Epithelial cell of proximal tubule (primary cell): Measurements from ENCODE around the gene PTPN3. TPM values are rescaled to one million over a fixed set of nuclear protein-coding genes. Genes with fewer than 3 reads are reported as not detected.

ENCODE experiments used
- DNase-seq: peaks from one replicate; pipeline ENCODE4 v3.0.0-alpha.2; 2011; ENCODE audit warnings: low read depth
- H3K4me3 ChIP-seq: 2 replicates; pipeline ENCODE4 v1.5.1; 2011; ENCODE audit warnings: low read depth, mild to moderate bottlenecking, low read length
- total RNA-seq: library from RNA; depleted of rRNA; stranded (reverse); fragments of >200 nt; gene quantifications from 2 replicates; pipeline ENCODE4 v1.2.3, GENCODE V29; 2015
- TF ChIP-seq, protein P1 (sequence below): conservative IDR thresholded peaks from 2 replicates; pipeline ENCODE4 v1.5.1; 2012; ENCODE audit warnings: low read depth, mild to moderate bottlenecking, low read length

Gene PTPN3
- total RNA-seq, 1 donor from 2014 or later = 53.0 TPM

DNA sequence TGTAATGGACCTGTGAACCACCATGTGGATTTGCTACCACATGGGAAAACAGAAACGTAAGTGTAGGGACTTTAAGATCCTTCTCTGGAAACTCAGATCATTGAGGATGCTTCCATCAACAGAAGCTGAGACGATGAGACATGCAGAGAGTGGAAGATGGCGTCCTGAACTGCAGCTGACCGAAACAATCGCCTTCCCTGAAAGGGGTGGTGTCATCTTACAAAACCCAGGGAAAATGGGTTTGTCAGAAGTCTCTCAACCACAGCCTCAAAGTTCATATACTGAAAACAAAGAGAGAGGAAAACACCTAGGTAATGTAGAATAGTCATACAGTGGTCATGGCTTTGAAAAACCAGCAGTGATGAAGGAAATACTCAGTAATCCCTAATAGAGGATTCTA is 6.6 kb upstream of the PTPN3 start:
- TF ChIP-seq, protein P1, sequence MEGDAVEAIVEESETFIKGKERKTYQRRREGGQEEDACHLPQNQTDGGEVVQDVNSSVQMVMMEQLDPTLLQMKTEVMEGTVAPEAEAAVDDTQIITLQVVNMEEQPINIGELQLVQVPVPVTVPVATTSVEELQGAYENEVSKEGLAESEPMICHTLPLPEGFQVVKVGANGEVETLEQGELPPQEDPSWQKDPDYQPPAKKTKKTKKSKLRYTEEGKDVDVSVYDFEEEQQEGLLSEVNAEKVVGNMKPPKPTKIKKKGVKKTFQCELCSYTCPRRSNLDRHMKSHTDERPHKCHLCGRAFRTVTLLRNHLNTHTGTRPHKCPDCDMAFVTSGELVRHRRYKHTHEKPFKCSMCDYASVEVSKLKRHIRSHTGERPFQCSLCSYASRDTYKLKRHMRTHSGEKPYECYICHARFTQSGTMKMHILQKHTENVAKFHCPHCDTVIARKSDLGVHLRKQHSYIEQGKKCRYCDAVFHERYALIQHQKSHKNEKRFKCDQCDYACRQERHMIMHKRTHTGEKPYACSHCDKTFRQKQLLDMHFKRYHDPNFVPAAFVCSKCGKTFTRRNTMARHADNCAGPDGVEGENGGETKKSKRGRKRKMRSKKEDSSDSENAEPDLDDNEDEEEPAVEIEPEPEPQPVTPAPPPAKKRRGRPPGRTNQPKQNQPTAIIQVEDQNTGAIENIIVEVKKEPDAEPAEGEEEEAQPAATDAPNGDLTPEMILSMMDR = no peak
- DNase-seq = no peak
- no peak overlapping the region for H3K4me3 ChIP-seq

GRCh38 chr9:109500421-109500974 is 2.4 kb upstream of the PTPN3 start:
- no peak overlapping the region for H3K4me3 ChIP-seq
- no peak for DNase-seq
- TF ChIP-seq, protein P1 = no peak

DNA sequence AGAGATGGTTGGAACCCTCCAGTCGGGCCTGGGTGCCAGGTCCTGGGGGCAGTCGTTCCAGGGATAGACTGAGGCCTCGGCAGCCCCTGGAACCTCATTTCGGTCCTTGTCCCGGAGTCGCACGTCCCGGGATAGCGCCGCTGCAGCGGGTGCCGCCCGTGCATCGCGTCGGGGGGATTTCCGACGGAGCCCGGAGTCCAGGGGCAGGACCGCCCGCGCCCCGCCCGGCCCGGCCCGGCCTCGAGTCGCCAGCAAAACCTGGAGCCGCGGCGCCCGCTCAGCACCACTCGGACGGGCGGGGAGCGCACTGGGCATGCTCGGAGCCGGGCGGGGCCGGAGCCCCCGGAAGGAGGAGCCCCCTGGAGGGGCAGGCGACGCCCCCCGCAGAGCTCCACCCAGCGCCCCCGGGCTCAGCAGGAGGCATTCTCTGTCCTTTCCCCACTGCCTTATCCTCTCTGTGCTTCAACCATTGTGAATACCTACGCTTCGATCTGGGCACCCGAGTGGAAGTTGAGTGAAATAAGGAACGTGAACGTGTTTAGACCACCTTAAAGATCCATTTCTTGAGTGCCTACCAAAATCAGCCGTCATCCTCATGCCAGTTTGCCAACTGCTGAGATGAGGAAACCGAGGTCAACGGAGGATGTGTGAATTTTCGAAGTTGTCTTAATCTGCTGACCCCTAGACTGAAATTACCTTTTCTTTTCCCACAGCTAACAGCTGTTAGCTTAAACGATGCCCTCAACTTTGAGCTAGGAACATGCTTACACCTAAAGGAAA is 1.7 kb upstream of the PTPN3 start:
- DNase-seq = no peak
- peak overlapping the region; percentile 55 for H3K4me3 ChIP-seq
- TF ChIP-seq, protein P1 = no peak

- TF ChIP-seq, protein P1 = no peak
- no peak for DNase-seq
- H3K4me3 ChIP-seq = peak overlapping the region; percentile 55
Observed at GRCh38 chr9:109499093-109499630, 1.1 kb upstream of the PTPN3 start.

- TF ChIP-seq, protein P1 = no peak
- H3K4me3 ChIP-seq = peak overlapping the region; percentile 65
- no peak for DNase-seq
Observed at GRCh38 chr9:109497226-109498153, 617 bp downstream of the PTPN3 start.

DNA sequence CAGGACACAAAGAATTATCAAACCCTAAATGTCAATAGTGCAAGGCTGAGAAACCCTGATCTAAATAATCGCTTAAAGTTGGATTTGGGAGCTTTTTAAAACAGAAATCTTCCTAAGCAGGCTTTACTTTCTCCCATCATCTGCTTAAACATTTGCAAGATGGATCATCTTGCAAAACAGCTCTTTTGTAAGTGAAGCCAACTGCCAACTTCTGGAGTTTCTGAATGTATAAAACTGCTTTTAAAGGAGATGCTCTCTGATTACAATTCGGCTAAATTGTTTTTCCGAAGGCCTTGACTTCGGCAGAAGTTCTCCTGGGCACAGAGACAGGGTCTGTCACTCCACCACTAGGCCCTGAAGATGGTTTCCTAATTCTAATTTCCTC is 1.3 kb downstream of the PTPN3 start:
- DNase-seq = no peak
- TF ChIP-seq, protein P1 = no peak
- peak overlapping the region; percentile 65 for H3K4me3 ChIP-seq
